Fibroblast of the aortic adventitia (primary cell): Measurements from ENCODE around the gene MYH7B. TPM values are rescaled to one million over a fixed set of nuclear protein-coding genes. Genes with fewer than 3 reads are reported as not detected.

Experiments used
- DNase-seq: peaks from one replicate; pipeline ENCODE4 v3.0.0-alpha.2; 2010; ENCODE audit warnings: low read depth
- H3K4me3 ChIP-seq: 2 replicates; pipeline ENCODE4 v1.5.1; 2011; ENCODE audit warnings: low read depth, mild to moderate bottlenecking, control low read depth, low read length, moderate library complexity
- total RNA-seq: library from RNA; depleted of rRNA; stranded (reverse); fragments of >200 nt; gene quantifications from 2 replicates; pipeline ENCODE4 v1.2.3, GENCODE V29; 2012; ENCODE audit warnings: low replicate concordance
- TF ChIP-seq, protein P1 (sequence below): IDR thresholded peaks from 2 replicates; pipeline ENCODE4 v1.5.1; 2011; ENCODE audit warnings: mild to moderate bottlenecking, low read length, control low read depth, inconsistent platforms; ENCODE audit not compliant: insufficient read depth

Gene MYH7B
- total RNA-seq, 1 donor = not detected

DNA sequence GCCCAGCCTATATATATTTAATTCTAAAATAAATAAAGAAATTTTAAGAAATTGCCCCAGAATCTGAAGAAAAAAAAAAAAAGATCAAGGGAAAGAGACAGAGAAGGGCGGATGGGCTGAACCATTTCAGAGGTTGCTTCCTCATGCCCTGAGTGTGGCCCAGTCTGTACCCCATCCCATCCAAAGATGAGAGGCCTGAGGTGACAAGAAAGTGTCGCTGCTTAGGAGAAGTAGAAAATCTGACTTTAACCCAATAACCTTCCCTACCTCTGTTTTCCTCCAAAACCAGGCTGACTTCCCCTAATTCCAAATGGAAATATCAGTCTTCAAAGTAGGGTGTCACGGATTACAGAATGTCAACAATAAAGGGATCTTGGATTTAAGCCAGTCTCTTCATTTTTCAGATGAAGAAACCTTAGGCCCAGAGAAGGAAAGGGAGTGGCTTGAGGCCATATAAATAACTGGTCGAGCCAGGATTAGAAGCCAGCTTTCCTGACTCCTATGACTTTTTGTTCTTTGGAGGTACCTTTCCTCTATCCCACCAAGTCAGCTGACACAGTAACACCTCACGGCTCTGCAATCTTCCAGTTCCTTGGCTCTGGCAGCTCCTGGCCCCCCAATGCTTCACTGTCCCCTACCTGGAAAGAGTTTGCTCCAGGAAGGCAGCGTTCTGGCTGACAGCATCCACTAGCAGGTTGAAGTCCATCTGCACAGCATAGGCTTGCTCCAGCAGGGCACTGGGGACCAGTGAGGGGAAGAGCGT, 10.2 kb upstream of the MYH7B start:
- H3K4me3 ChIP-seq = no peak overlapping the region
- TF ChIP-seq, protein P1, sequence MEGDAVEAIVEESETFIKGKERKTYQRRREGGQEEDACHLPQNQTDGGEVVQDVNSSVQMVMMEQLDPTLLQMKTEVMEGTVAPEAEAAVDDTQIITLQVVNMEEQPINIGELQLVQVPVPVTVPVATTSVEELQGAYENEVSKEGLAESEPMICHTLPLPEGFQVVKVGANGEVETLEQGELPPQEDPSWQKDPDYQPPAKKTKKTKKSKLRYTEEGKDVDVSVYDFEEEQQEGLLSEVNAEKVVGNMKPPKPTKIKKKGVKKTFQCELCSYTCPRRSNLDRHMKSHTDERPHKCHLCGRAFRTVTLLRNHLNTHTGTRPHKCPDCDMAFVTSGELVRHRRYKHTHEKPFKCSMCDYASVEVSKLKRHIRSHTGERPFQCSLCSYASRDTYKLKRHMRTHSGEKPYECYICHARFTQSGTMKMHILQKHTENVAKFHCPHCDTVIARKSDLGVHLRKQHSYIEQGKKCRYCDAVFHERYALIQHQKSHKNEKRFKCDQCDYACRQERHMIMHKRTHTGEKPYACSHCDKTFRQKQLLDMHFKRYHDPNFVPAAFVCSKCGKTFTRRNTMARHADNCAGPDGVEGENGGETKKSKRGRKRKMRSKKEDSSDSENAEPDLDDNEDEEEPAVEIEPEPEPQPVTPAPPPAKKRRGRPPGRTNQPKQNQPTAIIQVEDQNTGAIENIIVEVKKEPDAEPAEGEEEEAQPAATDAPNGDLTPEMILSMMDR = no peak
- no peak for DNase-seq

- TF ChIP-seq, protein P1 = no peak
- no peak for DNase-seq
- no peak overlapping the region for H3K4me3 ChIP-seq
These were observed 9.0 kb upstream of the MYH7B start for GRCh38 chr20:34946661-34947060.

DNA sequence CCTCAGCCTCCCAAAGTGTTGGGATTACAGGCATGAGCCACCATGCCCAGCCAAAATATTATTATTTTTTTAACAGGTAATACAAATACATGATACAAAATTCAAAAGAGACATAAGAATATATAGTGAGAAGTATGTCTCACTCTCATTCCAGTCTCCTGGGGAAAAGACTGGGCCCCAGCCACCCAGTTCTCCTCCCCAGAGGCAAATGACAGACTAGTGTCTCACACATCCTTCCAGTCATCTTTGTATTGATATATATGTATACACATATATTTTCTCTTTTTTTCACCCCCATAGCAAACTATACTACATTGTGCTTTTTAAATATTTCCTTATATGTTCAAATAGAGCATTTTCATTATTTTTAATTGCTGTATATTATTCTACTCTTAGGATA, 8.3 kb upstream of the MYH7B start:
- H3K4me3 ChIP-seq = no peak overlapping the region
- TF ChIP-seq, protein P1 = no peak
- no peak for DNase-seq

DNA sequence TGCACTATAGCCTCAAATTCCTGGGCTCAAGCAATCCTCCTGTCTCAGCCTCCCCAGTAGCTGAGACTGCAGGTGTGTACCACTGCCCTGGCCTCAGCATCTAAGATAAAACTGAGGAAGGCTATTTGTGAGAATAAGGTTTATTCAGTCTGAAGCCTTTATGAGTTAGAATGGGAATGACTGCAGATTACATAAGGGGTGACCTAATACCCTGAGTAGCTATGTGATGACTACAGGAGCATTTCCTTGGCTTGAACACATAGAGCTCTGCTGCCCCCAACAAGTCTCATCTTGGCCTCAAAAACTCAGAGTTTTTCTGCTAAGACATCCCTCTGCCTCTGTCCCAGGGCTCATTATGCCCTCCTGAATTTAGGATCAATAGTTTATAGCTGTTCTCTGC, 7.6 kb upstream of the MYH7B start:
- TF ChIP-seq, protein P1 = peak; percentile 15
- no peak overlapping the region for H3K4me3 ChIP-seq
- DNase-seq = peak; percentile 80

DNA sequence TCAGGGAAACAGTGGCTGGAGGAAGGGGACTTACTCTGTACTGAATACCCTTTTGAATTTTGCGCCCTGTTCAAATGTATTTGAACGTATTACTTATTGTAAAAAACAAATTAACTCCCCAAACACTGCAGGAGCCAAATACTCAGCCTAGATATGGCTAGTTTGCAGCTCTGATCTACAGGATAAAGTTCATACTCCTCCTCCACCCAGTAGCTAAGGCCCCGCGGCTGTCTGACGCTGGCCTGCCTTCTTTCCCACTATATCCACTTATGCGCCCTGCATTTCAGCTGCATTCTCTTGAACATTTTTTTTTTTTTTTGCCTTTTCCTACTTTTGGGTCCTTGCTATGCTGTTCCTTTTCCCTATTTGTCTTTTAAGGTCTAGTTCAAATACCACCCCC, 6.5 kb upstream of the MYH7B start:
- TF ChIP-seq, protein P1 = no peak
- no peak for DNase-seq
- no peak overlapping the region for H3K4me3 ChIP-seq

GRCh38 chr20:34951252-34951651, 4.4 kb upstream of the MYH7B start:
- DNase-seq = no peak
- H3K4me3 ChIP-seq = no peak overlapping the region
- TF ChIP-seq, protein P1 = no peak

- TF ChIP-seq, protein P1 = no peak
- DNase-seq = no peak
- no peak overlapping the region for H3K4me3 ChIP-seq
These were observed 4.0 kb upstream of the MYH7B start for GRCh38 chr20:34951652-34952051.
